Adrenal gland (tissue), 12 donors: ENCODE data around the gene PGBD5. TPM values are rescaled to one million over a fixed set of nuclear protein-coding genes. Genes with fewer than 3 reads are reported as not detected.

Experiments
- DNase-seq, 7 donors: peaks; one replicate each; pipeline ENCODE4 v3.0.0-alpha.2; 2019 to 2020
- H3K27ac ChIP-seq, 5 donors: fragments of 200-600 bp; sonication (generic) in 4 of 5; 1 replicate in 3 of 5; 2 replicates in 2 of 5; pipeline versions ENCODE4 v1.5.1 to v1.8.0; 2016 to 2020; ENCODE audit warnings: mild to moderate bottlenecking in 1 of 5
- H3K27me3 ChIP-seq: fragments of 200-600 bp; 2 replicates; pipeline ENCODE4 v1.8.0; 2021
- H3K36me3 ChIP-seq, 2 donors: fragments of 200-600 bp; replicated peaks in 1 of 2; 1 replicate in 1 of 2; 2 replicates in 1 of 2; pipeline versions ENCODE4 v1.5.1 to v1.8.0; 2018 to 2022
- H3K4me1 ChIP-seq, 2 donors: fragments of 200-600 bp; replicated peaks in 1 of 2; 1 replicate in 1 of 2; 2 replicates in 1 of 2; pipeline versions ENCODE4 v1.5.1 to v1.8.0; 2018 to 2021
- H3K4me3 ChIP-seq, 4 donors: fragments of 200-600 bp; sonication (generic) in 3 of 4; one replicate each; pipeline ENCODE4 v1.5.1; 2016 to 2018
- H3K9me3 ChIP-seq, 3 donors: fragments of 200-600 bp; sonication (generic) in 1 of 3; replicated peaks in 1 of 3; 1 replicate in 2 of 3; 2 replicates in 1 of 3; pipeline versions ENCODE4 v1.5.1 to v1.8.0; 2016 to 2021
- POLR2A ChIP-seq, 2 donors: fragments of 450-650 bp; IDR thresholded peaks; one replicate each; pipeline ENCODE4 v1.6.1; 2017; ENCODE audit warnings: antibody characterized with exemption in 2 of 2, mild to moderate bottlenecking in 2 of 2, moderate library complexity in 1 of 2
- WGBS, 4 donors: extraction: QIAGEN DNeasy Blood & Tissue Kit in 2 of 4; methylation state at CpG; one replicate each; pipeline versions ENCODE4 v1.1.5 to v1.1.7; 2013 to 2017; 5-methylcytosine and 5-hydroxymethylcytosine counted together
- intact Hi-C, 2 donors: fragments of 100-400 bp; cut with DNase I; formaldehyde crosslinking; loops; one replicate each; pipeline versions ENCODE4 v1.14.1 to v1.15.0; 2022 to 2023
- polyA plus RNA-seq, 3 donors: library from polyadenylated mRNA; stranded (reverse); fragments of 200-250 nt in 2 of 3; fragments of 350-450 nt in 1 of 3; fragmentation: Illumina TruSeq in 1 of 3; extraction: RNeasy Lipid Tissue Mini Kit (QIAGEN cat#74804) in 1 of 3; gene quantifications; one replicate each; pipeline ENCODE4 v1.2.3, GENCODE V29; 2013 to 2014
- total RNA-seq, 9 donors: library from RNA; depleted of rRNA in 4 of 9; stranded (reverse); fragments of >200 nt in 4 of 9; fragments of 120-200 nt in 1 of 9; fragmentation: NEBNext Ultra II Directional in 1 of 9; extraction: Animal tissue kit (Norgen Biotek cat#: 25700) in 1 of 9; gene quantifications; one replicate each; pipeline versions ENCODE4 v1.1.0 to v1.2.4, GENCODE V29; 2013 to 2023
- TF ChIP-seq, protein P1 (sequence below), 6 experiments: fragments of 450-650 bp in 4 of 6; fragments of 200-600 bp in 2 of 6; sonication (generic) in 1 of 6; IDR thresholded peaks; 1 replicate in 5 of 6; 2 replicates in 1 of 6; pipeline versions ENCODE4 v1.5.1 to v1.8.0; 2016 to 2021; ENCODE audit warnings: antibody characterized with exemption in 6 of 6, mild to moderate bottlenecking in 2 of 6, moderate library complexity in 1 of 6
- donor health status: healthy with polysubstance abuse.
- donor health status: Bipolar disorder and iron deficiency.
- donor health status: DM: yes; HTN: yes; CAD: no.
- donor health status: DM: no; HTN: no; CAD: no.
- donor health status: DM: no; HTN: no; CAD: no.
- donor health status: DM: yes; HTN: yes; CAD: no.

PGBD5 gene
- total and polyA plus RNA-seq, 12 donors: 1.5 to 27.9 (median 9.9) TPM

DNA sequence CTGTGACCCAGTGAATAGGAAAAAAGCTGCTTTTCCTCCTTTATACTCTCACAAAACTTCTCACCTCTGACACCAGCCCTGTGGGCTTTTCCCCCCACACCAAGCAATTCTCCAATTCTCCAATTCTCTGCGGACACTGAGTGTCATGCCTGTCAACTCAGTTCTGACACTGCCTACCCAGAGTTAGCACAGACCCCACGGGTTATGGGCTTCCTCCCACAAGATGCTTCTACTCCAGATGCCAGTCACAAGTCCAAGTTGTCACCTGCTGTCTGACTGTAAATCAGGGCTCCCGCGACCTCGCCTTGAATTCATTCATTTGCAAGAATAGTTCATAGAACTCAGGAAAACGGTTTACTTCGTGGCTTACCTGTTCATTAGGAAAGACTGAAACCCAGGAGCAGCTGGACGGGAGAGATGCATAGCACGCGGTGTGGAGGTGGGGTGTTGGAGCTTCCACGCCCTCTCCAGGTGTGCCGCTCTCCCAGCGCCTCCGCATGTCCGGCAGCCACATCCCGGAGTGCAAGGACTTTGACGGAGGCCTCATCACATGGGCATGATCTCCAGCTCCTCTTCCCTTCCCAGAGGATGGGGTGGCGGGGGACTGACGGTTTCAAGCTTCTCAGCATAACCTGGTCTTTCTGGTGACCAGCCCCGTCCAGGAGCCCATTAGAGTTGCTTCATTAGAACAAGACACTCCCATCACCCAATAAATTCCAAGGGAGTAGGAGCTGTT, 154.7 kb downstream of the PGBD5 start:
- Histone ChIP-seq H3K27me3 (no peaks in the 10 kb centered on the region), H3K27ac (peak overlapping the region in 1 of 5 donors; percentile 62), H3K9me3 (no peaks in the 10 kb centered on the region), H3K4me1 (peaks cover 0 to 24% of the 10 kb centered on the region in 2 donors), H3K4me3 (no peak overlapping the region), H3K36me3 (peaks cover 0 to 23% of the 10 kb centered on the region in 2 donors)
- intact Hi-C loops: no loop called here
- TF ChIP-seq, protein P1, sequence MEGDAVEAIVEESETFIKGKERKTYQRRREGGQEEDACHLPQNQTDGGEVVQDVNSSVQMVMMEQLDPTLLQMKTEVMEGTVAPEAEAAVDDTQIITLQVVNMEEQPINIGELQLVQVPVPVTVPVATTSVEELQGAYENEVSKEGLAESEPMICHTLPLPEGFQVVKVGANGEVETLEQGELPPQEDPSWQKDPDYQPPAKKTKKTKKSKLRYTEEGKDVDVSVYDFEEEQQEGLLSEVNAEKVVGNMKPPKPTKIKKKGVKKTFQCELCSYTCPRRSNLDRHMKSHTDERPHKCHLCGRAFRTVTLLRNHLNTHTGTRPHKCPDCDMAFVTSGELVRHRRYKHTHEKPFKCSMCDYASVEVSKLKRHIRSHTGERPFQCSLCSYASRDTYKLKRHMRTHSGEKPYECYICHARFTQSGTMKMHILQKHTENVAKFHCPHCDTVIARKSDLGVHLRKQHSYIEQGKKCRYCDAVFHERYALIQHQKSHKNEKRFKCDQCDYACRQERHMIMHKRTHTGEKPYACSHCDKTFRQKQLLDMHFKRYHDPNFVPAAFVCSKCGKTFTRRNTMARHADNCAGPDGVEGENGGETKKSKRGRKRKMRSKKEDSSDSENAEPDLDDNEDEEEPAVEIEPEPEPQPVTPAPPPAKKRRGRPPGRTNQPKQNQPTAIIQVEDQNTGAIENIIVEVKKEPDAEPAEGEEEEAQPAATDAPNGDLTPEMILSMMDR (IDR thresholded peaks at IDR 0.05): no peak
- TF ChIP-seq POLR2A (IDR thresholded peaks at IDR 0.05): no peak
- 89 to 92% (median 91%) methylated on average over 16 to 20 of the region's 20 CpGs for WGBS, 4 donors
- peak in 2 of 7 donors; percentile 6 to 12 for DNase-seq

DNA sequence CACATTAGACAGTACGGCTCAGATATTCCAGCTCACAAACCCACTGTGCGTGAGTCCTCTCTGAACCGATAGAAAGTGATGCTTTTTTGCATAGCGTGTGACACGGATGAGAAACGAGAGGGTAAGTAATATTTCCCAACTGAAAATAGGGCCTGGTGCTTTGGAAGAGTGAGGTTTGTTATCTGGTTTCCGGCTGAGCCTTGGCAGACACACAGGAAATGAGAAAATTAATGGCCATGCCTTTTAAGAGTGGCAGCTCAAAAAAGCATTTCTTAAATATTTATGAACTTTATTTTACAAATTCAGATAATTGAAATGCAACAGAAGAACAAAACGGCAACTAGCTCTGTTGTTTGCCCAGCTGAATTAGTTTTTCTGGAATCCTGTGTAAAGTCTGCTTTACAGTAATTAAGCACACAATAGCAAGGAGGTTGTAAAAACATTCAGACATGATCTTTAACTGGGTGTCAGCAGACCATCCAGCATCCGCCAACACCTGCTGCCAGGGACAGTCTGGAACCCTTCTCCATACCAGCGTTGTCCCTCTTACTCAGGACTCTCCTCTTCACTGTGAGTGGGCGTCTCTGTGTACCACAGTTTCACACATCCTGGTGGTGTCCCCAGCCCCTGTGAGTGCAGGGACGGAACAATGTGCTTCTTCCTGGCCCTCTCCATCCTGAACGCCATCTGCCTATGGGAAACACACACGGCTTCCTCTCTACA, 155.4 kb downstream of the PGBD5 start:
- Histone ChIP-seq H3K36me3 (peaks cover 0 to 23% of the 10 kb centered on the region in 2 donors), H3K27ac (peak overlapping the region in 2 of 5 donors; percentile 62 to 67), H3K4me3 (no peak overlapping the region), H3K4me1 (peaks cover 0 to 24% of the 10 kb centered on the region in 2 donors), H3K9me3 (no peaks in the 10 kb centered on the region), H3K27me3 (no peaks in the 10 kb centered on the region)
- intact Hi-C loops: no loop called here
- 28 to 34% (median 31%) methylated on average over 14 of the region's 14 CpGs for WGBS, 4 donors
- no peak for TF ChIP-seq POLR2A (IDR thresholded peaks at IDR 0.05)
- TF ChIP-seq, protein P1 (IDR thresholded peaks at IDR 0.05): no peak
- DNase-seq: peak in 3 of 7 donors; percentile 30 to 43 (median 34)

DNA sequence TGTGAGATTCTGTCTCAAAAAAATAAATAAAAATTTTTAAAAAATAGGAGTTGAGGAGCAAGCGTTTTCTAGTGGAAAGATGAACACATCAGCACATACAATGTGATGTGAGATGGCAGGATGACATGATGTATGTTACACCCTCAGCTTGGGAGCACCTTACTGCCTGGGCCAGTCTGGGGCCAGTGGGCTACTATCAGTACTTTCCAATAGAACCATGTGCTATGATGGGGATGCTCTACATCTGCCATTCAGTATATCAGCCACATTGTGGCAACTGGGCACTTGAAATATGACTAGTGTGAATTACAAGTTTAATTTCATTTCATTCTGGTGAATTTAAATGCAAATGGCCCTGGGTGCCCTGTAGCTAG, 156.0 kb downstream of the PGBD5 start:
- peaks cover 0 to 23% of the 10 kb centered on the region in 2 donors for H3K36me3 ChIP-seq
- intact Hi-C loops: no loop called here
- no peaks in the 10 kb centered on the region for H3K27me3 ChIP-seq
- TF ChIP-seq POLR2A (IDR thresholded peaks at IDR 0.05): no peak
- TF ChIP-seq, protein P1 (IDR thresholded peaks at IDR 0.05): no peak
- no peaks in the 10 kb centered on the region for H3K9me3 ChIP-seq
- DNase-seq: peak in 1 of 7 donors; percentile 3
- H3K27ac ChIP-seq: peak overlapping the region in 2 of 5 donors; percentile 62 to 67
- peaks cover 0 to 24% of the 10 kb centered on the region in 2 donors for H3K4me1 ChIP-seq
- 83 to 97% (median 88%) methylated on average over 1 of the region's 1 CpG for WGBS, 4 donors
- H3K4me3 ChIP-seq: no peak overlapping the region
